Thyroid gland (tissue), 4 donors: ENCODE measurements around the gene ELF3.

ENCODE experiments used
- CTCF ChIP-seq, 6 experiments: fragments of 200-600 bp in 3 of 6; fragments of 450-650 bp in 3 of 6; sonication (generic) in 3 of 6; IDR thresholded peaks; one replicate each; pipeline ENCODE4 v1.5.1; 2016 to 2019; ENCODE audit warnings: antibody characterized with exemption in 6 of 6, mild to moderate bottlenecking in 2 of 6, inconsistent platforms in 1 of 6, moderate library complexity in 1 of 6
- POLR2A ChIP-seq, 2 donors: fragments of 450-650 bp; IDR thresholded peaks; one replicate each; pipeline ENCODE4 v1.6.1; 2017; ENCODE audit warnings: antibody characterized with exemption in 2 of 2, mild to moderate bottlenecking in 2 of 2, moderate library complexity in 1 of 2

GRCh38 chr1:202014915-202015661, 4.7 kb downstream of the ELF3 start:
- no peak for TF ChIP-seq CTCF (IDR thresholded peaks at IDR 0.05)
- no peak for TF ChIP-seq POLR2A (IDR thresholded peaks at IDR 0.05)
